WTC11 (cell line): ENCODE data around the gene IGFALS. TPM values are rescaled to one million over a fixed set of nuclear protein-coding genes. Genes with fewer than 3 reads are reported as not detected.

Experiments
- ATAC-seq: fragments of 200-7000 bp; cut with Tn5 transposase; 2 replicates; pipeline ENCODE4 v1.10.0; 2021; ENCODE audit warnings: mild to moderate bottlenecking, moderate library complexity
- CTCF ChIA-PET: fragments of 300-600 bp; sonication (Branson Sonifier 250); formaldehyde crosslinking; loops from one replicate; lab custom pipeline; 2021; ENCODE audit warnings: antibody characterized with exemption; lab: Charles Lee
- POLR2A ChIA-PET: fragments of 350-600 bp; sonication (Branson Sonifier 250); formaldehyde crosslinking; loops from one replicate; lab custom pipeline; 2021; ENCODE audit warnings: antibody characterized with exemption; lab: Charles Lee
- DNase-seq: peaks from one replicate; pipeline ENCODE4 v3.0.0; 2021; ENCODE audit warnings: low spot score
- H3K27ac Mint-ChIP-seq: 2 replicates; pipeline ENCODE4 v1.8.0; 2021; ENCODE audit warnings: mixed read lengths
- H3K27me3 Mint-ChIP-seq: 2 replicates; pipeline ENCODE4 v1.8.0; 2021; ENCODE audit warnings: low read depth, mild to moderate bottlenecking, moderate library complexity, mixed read lengths
- H3K36me3 Mint-ChIP-seq: 2 replicates; pipeline ENCODE4 v1.8.0; 2021; ENCODE audit warnings: mixed read lengths
- H3K4me1 Mint-ChIP-seq: 2 replicates; pipeline ENCODE4 v1.8.0; 2022; ENCODE audit warnings: mixed read lengths
- H3K4me3 Mint-ChIP-seq: 2 replicates; pipeline ENCODE4 v1.8.0; 2021; ENCODE audit warnings: mild to moderate bottlenecking, moderate library complexity, mixed read lengths
- H3K9me3 Mint-ChIP-seq: 2 replicates; pipeline ENCODE4 v1.8.0; 2021; ENCODE audit warnings: mixed read lengths
- CREM ChIP-seq: sonication (generic); formaldehyde crosslinking; IDR thresholded peaks from 2 replicates; pipeline ENCODE4 v1.8.1; 2022; ENCODE audit warnings: mild to moderate bottlenecking, missing genetic modification reagents, moderate library complexity
- GRHL2 ChIP-seq: fragments of 250-450 bp; sonication (Bioruptor Pico); IDR thresholded peaks from 2 replicates; pipeline ENCODE4 v1.8.0; 2022; ENCODE audit warnings: mild to moderate bottlenecking, moderate library complexity; ENCODE audit not compliant: insufficient replicate concordance, severe bottlenecking
- HMGA2 ChIP-seq: fragments of 250-450 bp; sonication (Bioruptor Pico); IDR thresholded peaks from 2 replicates; pipeline ENCODE4 v1.4.0; 2021; ENCODE audit warnings: mild to moderate bottlenecking, moderate library complexity
- JAZF1 ChIP-seq: fragments of 250-450 bp; sonication (Bioruptor Pico); IDR thresholded peaks from 2 replicates; pipeline ENCODE4 v1.9.0; 2021; ENCODE audit warnings: moderate library complexity, mild to moderate bottlenecking, inconsistent platforms
- MXD4 ChIP-seq: fragments of 250-450 bp; sonication (Bioruptor Pico); IDR thresholded peaks from 2 replicates; pipeline ENCODE4 v1.8.0; 2021; ENCODE audit warnings: mild to moderate bottlenecking, moderate library complexity, borderline replicate concordance
- NFE2L1 ChIP-seq: sonication (generic); formaldehyde crosslinking; IDR thresholded peaks from 2 replicates; pipeline ENCODE4 v1.8.1; 2023; ENCODE audit warnings: missing genetic modification reagents
- RORB ChIP-seq: fragments of 250-450 bp; sonication (Bioruptor Pico); IDR thresholded peaks from 2 replicates; pipeline ENCODE4 v1.9.0; 2021; ENCODE audit warnings: mild to moderate bottlenecking
- SP1 ChIP-seq: sonication (generic); formaldehyde crosslinking; conservative IDR thresholded peaks from 2 replicates; pipeline ENCODE4 v1.8.1; 2022; ENCODE audit warnings: missing genetic modification reagents
- TEAD1 ChIP-seq: sonication (generic); formaldehyde crosslinking; IDR thresholded peaks from 2 replicates; pipeline ENCODE4 v1.8.0; 2022; ENCODE audit warnings: mild to moderate bottlenecking, missing genetic modification reagents
- ZNF219 ChIP-seq: sonication (generic); formaldehyde crosslinking; IDR thresholded peaks from 2 replicates; pipeline ENCODE4 v1.8.0; 2023; ENCODE audit warnings: missing genetic modification reagents, mild to moderate bottlenecking, borderline replicate concordance
- ZNF232 ChIP-seq: sonication (generic); formaldehyde crosslinking; IDR thresholded peaks from 2 replicates; pipeline ENCODE4 v1.8.0; 2022; ENCODE audit warnings: mild to moderate bottlenecking, missing genetic modification reagents
- ZNF423 ChIP-seq: fragments of 250-450 bp; sonication (Bioruptor Pico); IDR thresholded peaks from 2 replicates; pipeline ENCODE4 v2.1.2; 2022; ENCODE audit warnings: mild to moderate bottlenecking, moderate library complexity
- ZNF671 ChIP-seq: fragments of 250-450 bp; sonication (Bioruptor Pico); IDR thresholded peaks from 2 replicates; pipeline ENCODE4 v1.8.0; 2021; ENCODE audit warnings: mild to moderate bottlenecking
- total RNA-seq: library from RNA; stranded (reverse); gene quantifications from 3 replicates; pipeline ENCODE4 v1.2.3, GENCODE V29; 2021
- TF ChIP-seq, protein P1 (sequence below): fragments of 250-450 bp; sonication (Bioruptor Pico); IDR thresholded peaks from 2 replicates; pipeline ENCODE4 v1.9.0; 2021; ENCODE audit warnings: moderate library complexity, mild to moderate bottlenecking, inconsistent platforms, borderline replicate concordance
- TF ChIP-seq, protein P2 (sequence below): sonication (generic); formaldehyde crosslinking; IDR thresholded peaks from 2 replicates; pipeline ENCODE4 v1.8.0; 2022; ENCODE audit warnings: missing genetic modification reagents
- TF ChIP-seq, protein P3 (sequence below): sonication (generic); formaldehyde crosslinking; IDR thresholded peaks from 2 replicates; pipeline ENCODE4 v1.8.1; 2023; ENCODE audit warnings: mild to moderate bottlenecking, missing genetic modification reagents, borderline replicate concordance
- TF ChIP-seq, protein P4 (sequence below): sonication (generic); formaldehyde crosslinking; IDR thresholded peaks from 2 replicates; pipeline ENCODE4 v1.8.0; 2022; ENCODE audit warnings: mild to moderate bottlenecking, missing genetic modification reagents
- TF ChIP-seq, protein P5 (sequence below): sonication (generic); formaldehyde crosslinking; IDR thresholded peaks from 2 replicates; pipeline ENCODE4 v1.8.0; 2022; ENCODE audit warnings: mild to moderate bottlenecking, missing genetic modification reagents
- TF ChIP-seq, protein P6 (sequence below): sonication (generic); formaldehyde crosslinking; IDR thresholded peaks from 2 replicates; pipeline ENCODE4 v1.8.0; 2023; ENCODE audit warnings: missing genetic modification reagents
- TF ChIP-seq, protein P7 (sequence below): sonication (generic); formaldehyde crosslinking; conservative IDR thresholded peaks from 2 replicates; pipeline ENCODE4 v1.8.1; 2023; ENCODE audit warnings: mild to moderate bottlenecking, low read depth, missing genetic modification reagents, moderate library complexity

Gene IGFALS
- total RNA-seq, 1 experiment from 2014 or later, result not detected

DNA sequence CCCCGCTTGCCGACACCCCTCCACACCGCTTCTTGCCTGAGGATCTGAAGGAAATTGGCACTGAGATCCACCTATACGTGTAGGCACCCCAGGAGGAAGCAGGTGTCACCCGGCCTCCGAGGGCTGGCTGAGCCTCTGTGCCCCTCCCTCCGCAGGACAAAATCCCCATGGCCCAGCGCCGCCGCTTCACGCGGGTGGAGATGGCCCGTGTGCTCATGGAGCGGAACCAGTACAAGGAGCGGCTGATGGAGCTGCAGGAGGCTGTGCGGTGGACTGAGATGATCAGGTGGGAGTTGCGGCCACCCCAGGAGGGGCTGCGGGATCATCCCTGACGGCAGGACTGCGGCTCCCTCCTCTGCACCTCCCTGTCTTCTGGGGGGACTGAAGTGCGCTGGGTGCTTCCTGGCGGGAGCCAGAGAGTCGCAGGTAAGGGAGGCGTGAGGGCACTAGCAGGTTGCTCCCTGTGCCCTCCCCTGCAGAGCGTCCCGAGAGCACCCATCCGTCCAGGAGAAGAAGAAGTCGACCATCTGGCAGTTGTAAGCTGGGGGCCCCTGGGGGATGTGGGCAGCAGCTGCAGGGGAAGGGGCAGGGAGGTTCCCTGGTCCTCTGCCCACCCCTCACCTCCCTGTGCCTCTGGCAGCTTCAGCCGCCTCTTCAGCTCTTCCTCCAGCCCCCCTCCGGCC lies 31.2 kb downstream of the IGFALS start:
- POLR2A ChIA-PET, result no interaction called here

More for the DNA sequence above, 31.2 kb downstream of the IGFALS start:
- H3K27ac Mint-ChIP-seq, result no peak overlapping the region
- H3K36me3 Mint-ChIP-seq, result no peaks in the 10 kb centered on the region; the same call in 1 of the 2 replicates
- no peak for ATAC-seq
- no peak overlapping the region for H3K4me3 Mint-ChIP-seq
- no peaks in the 10 kb centered on the region for H3K27me3 Mint-ChIP-seq
- CTCF ChIA-PET, result no interaction called here
- H3K9me3 Mint-ChIP-seq, result no peaks in the 10 kb centered on the region
- no peaks in the 10 kb centered on the region for H3K4me1 Mint-ChIP-seq
- TF ChIP-seq, protein P1, sequence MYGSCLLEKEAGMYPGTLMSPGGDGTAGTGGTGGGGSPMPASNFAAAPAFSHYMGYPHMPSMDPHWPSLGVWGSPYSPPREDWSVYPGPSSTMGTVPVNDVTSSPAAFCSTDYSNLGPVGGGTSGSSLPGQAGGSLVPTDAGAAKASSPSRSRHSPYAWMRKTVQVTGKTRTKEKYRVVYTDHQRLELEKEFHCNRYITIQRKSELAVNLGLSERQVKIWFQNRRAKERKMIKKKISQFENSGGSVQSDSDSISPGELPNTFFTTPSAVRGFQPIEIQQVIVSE (CRISPR knock-in tag), result no peak
- no peak for TF ChIP-seq CREM (CRISPR knock-in tag)
- TF ChIP-seq, protein P2, sequence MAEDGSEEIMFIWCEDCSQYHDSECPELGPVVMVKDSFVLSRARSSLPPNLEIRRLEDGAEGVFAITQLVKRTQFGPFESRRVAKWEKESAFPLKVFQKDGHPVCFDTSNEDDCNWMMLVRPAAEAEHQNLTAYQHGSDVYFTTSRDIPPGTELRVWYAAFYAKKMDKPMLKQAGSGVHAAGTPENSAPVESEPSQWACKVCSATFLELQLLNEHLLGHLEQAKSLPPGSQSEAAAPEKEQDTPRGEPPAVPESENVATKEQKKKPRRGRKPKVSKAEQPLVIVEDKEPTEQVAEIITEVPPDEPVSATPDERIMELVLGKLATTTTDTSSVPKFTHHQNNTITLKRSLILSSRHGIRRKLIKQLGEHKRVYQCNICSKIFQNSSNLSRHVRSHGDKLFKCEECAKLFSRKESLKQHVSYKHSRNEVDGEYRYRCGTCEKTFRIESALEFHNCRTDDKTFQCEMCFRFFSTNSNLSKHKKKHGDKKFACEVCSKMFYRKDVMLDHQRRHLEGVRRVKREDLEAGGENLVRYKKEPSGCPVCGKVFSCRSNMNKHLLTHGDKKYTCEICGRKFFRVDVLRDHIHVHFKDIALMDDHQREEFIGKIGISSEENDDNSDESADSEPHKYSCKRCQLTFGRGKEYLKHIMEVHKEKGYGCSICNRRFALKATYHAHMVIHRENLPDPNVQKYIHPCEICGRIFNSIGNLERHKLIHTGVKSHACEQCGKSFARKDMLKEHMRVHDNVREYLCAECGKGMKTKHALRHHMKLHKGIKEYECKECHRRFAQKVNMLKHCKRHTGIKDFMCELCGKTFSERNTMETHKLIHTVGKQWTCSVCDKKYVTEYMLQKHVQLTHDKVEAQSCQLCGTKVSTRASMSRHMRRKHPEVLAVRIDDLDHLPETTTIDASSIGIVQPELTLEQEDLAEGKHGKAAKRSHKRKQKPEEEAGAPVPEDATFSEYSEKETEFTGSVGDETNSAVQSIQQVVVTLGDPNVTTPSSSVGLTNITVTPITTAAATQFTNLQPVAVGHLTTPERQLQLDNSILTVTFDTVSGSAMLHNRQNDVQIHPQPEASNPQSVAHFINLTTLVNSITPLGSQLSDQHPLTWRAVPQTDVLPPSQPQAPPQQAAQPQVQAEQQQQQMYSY (CRISPR knock-in tag), result no peak
- TF ChIP-seq HMGA2 (CRISPR knock-in tag), result no peak
- TF ChIP-seq SP1 (CRISPR knock-in tag), result no peak
- TF ChIP-seq ZNF671 (CRISPR knock-in tag), result no peak
- no peak for TF ChIP-seq ZNF423 (CRISPR knock-in tag)
- no peak for TF ChIP-seq JAZF1 (CRISPR knock-in tag)
- no peak for TF ChIP-seq MXD4
- no peak for TF ChIP-seq TEAD1
- TF ChIP-seq RORB (CRISPR knock-in tag), result no peak
- TF ChIP-seq NFE2L1, result no peak
- TF ChIP-seq, protein P3, sequence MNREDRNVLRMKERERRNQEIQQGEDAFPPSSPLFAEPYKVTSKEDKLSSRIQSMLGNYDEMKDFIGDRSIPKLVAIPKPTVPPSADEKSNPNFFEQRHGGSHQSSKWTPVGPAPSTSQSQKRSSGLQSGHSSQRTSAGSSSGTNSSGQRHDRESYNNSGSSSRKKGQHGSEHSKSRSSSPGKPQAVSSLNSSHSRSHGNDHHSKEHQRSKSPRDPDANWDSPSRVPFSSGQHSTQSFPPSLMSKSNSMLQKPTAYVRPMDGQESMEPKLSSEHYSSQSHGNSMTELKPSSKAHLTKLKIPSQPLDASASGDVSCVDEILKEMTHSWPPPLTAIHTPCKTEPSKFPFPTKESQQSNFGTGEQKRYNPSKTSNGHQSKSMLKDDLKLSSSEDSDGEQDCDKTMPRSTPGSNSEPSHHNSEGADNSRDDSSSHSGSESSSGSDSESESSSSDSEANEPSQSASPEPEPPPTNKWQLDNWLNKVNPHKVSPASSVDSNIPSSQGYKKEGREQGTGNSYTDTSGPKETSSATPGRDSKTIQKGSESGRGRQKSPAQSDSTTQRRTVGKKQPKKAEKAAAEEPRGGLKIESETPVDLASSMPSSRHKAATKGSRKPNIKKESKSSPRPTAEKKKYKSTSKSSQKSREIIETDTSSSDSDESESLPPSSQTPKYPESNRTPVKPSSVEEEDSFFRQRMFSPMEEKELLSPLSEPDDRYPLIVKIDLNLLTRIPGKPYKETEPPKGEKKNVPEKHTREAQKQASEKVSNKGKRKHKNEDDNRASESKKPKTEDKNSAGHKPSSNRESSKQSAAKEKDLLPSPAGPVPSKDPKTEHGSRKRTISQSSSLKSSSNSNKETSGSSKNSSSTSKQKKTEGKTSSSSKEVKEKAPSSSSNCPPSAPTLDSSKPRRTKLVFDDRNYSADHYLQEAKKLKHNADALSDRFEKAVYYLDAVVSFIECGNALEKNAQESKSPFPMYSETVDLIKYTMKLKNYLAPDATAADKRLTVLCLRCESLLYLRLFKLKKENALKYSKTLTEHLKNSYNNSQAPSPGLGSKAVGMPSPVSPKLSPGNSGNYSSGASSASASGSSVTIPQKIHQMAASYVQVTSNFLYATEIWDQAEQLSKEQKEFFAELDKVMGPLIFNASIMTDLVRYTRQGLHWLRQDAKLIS (CRISPR knock-in tag), result no peak
- TF ChIP-seq, protein P4, sequence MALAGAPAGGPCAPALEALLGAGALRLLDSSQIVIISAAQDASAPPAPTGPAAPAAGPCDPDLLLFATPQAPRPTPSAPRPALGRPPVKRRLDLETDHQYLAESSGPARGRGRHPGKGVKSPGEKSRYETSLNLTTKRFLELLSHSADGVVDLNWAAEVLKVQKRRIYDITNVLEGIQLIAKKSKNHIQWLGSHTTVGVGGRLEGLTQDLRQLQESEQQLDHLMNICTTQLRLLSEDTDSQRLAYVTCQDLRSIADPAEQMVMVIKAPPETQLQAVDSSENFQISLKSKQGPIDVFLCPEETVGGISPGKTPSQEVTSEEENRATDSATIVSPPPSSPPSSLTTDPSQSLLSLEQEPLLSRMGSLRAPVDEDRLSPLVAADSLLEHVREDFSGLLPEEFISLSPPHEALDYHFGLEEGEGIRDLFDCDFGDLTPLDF (CRISPR knock-in tag), result no peak
- no peak for TF ChIP-seq ZNF232 (CRISPR knock-in tag)
- TF ChIP-seq, protein P5, sequence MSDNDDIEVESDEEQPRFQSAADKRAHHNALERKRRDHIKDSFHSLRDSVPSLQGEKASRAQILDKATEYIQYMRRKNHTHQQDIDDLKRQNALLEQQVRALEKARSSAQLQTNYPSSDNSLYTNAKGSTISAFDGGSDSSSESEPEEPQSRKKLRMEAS (CRISPR knock-in tag), result no peak
- TF ChIP-seq ZNF219 (CRISPR knock-in tag), result no peak
- no peak for TF ChIP-seq GRHL2 (CRISPR knock-in tag)
- TF ChIP-seq, protein P6, sequence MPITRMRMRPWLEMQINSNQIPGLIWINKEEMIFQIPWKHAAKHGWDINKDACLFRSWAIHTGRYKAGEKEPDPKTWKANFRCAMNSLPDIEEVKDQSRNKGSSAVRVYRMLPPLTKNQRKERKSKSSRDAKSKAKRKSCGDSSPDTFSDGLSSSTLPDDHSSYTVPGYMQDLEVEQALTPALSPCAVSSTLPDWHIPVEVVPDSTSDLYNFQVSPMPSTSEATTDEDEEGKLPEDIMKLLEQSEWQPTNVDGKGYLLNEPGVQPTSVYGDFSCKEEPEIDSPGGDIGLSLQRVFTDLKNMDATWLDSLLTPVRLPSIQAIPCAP (CRISPR knock-in tag), result no peak
- TF ChIP-seq, protein P7, sequence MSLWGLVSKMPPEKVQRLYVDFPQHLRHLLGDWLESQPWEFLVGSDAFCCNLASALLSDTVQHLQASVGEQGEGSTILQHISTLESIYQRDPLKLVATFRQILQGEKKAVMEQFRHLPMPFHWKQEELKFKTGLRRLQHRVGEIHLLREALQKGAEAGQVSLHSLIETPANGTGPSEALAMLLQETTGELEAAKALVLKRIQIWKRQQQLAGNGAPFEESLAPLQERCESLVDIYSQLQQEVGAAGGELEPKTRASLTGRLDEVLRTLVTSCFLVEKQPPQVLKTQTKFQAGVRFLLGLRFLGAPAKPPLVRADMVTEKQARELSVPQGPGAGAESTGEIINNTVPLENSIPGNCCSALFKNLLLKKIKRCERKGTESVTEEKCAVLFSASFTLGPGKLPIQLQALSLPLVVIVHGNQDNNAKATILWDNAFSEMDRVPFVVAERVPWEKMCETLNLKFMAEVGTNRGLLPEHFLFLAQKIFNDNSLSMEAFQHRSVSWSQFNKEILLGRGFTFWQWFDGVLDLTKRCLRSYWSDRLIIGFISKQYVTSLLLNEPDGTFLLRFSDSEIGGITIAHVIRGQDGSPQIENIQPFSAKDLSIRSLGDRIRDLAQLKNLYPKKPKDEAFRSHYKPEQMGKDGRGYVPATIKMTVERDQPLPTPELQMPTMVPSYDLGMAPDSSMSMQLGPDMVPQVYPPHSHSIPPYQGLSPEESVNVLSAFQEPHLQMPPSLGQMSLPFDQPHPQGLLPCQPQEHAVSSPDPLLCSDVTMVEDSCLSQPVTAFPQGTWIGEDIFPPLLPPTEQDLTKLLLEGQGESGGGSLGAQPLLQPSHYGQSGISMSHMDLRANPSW (CRISPR knock-in tag), result no peak
- no peak for DNase-seq
